Keratinocyte (primary cell): Measurements from ENCODE around the gene ZNF546.

Experiments used
- EZH2 ChIP-seq: IDR thresholded peaks from one replicate; pipeline ENCODE4 v1.6.1; 2012; ENCODE audit warnings: inconsistent platforms, mild to moderate bottlenecking, low read length, moderate library complexity
- TF ChIP-seq, protein P1 (sequence below), 3 experiments: IDR thresholded peaks in 1 of 3; conservative IDR thresholded peaks in 1 of 3; optimal IDR thresholded peaks in 1 of 3; 2 replicates in 2 of 3; 3 replicates in 1 of 3; pipeline versions ENCODE3 to v1.5.1; 2011; ENCODE audit warnings: low read length in 3 of 3, mild to moderate bottlenecking in 3 of 3, moderate library complexity in 2 of 3, control low read depth in 1 of 3, inconsistent platforms in 1 of 3; ENCODE audit not compliant: insufficient read depth in 2 of 3; ENCODE audit errors: extremely low read depth in 1 of 3

DNA sequence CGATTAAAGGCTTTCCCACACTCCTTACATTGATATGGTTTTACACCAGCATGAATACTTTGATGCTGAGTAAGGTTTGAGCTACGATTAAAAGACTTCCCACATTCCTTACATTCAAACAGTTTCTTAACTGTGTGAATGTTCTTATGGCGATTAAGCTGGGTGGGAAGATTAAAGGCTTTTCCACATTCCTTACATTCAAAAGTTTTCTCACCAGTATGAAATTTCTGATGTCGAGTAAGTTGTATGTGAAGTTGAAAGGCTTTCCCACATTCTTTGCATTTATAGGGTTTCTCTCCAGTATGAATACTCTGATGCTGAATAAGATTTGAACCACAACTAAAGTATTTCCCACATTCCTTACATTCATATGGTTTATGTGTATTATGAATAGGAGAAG lies 39.1 kb downstream of the ZNF546 start:
- TF ChIP-seq, protein P1, sequence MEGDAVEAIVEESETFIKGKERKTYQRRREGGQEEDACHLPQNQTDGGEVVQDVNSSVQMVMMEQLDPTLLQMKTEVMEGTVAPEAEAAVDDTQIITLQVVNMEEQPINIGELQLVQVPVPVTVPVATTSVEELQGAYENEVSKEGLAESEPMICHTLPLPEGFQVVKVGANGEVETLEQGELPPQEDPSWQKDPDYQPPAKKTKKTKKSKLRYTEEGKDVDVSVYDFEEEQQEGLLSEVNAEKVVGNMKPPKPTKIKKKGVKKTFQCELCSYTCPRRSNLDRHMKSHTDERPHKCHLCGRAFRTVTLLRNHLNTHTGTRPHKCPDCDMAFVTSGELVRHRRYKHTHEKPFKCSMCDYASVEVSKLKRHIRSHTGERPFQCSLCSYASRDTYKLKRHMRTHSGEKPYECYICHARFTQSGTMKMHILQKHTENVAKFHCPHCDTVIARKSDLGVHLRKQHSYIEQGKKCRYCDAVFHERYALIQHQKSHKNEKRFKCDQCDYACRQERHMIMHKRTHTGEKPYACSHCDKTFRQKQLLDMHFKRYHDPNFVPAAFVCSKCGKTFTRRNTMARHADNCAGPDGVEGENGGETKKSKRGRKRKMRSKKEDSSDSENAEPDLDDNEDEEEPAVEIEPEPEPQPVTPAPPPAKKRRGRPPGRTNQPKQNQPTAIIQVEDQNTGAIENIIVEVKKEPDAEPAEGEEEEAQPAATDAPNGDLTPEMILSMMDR (optimal IDR thresholded peaks at IDR 0.05 in 1 of 3, IDR thresholded peaks at IDR 0.05 in 1 of 3, conservative IDR thresholded peaks at IDR 0.05 in 1 of 3; ENCODE audit: extremely low read depth in 1 of 3, insufficient read depth in 2 of 3, low read length in 3 of 3) = no peak
- TF ChIP-seq EZH2 = no peak
